Chondrocyte (in vitro differentiated cells): ENCODE measurements around the gene AKR1B15. TPM values are rescaled to one million over a fixed set of nuclear protein-coding genes. Genes with fewer than 3 reads are reported as not detected.

ENCODE experiments used
- DNase-seq: peaks from one replicate; pipeline ENCODE4 v3.0.0; 2021; ENCODE audit warnings: mixed read lengths, low spot score
- H3K27ac Mint-ChIP-seq: one replicate; pipeline ENCODE4 v1.8.0; 2021; ENCODE audit warnings: mild to moderate bottlenecking, moderate library complexity, mixed read lengths; ENCODE audit not compliant: unreplicated experiment
- H3K27me3 Mint-ChIP-seq: 2 replicates; pipeline ENCODE4 v1.8.0; 2021; ENCODE audit warnings: low read depth, mixed read lengths
- H3K36me3 Mint-ChIP-seq: 2 replicates; pipeline ENCODE4 v1.8.0; 2021; ENCODE audit warnings: low read depth, mixed read lengths
- H3K4me1 Mint-ChIP-seq: 2 replicates; pipeline ENCODE4 v1.8.0; 2021; ENCODE audit warnings: low read depth, mild to moderate bottlenecking, mixed read lengths
- H3K4me3 Mint-ChIP-seq: one replicate; pipeline ENCODE4 v1.8.0; 2021; ENCODE audit warnings: mild to moderate bottlenecking, moderate library complexity, mixed read lengths; ENCODE audit not compliant: unreplicated experiment
- H3K9me3 Mint-ChIP-seq: 2 replicates; pipeline ENCODE4 v1.8.0; 2021; ENCODE audit warnings: low read depth, mixed read lengths
- total RNA-seq: library from RNA; stranded (reverse); gene quantifications from 3 replicates; pipeline ENCODE4 v1.2.1, GENCODE V29; 2021
- TF ChIP-seq, protein P1 (sequence below): fragments of 200-600 bp; sonication (generic); IDR thresholded peaks from 2 replicates; pipeline ENCODE4 v1.5.0; 2021; ENCODE audit warnings: antibody characterized with exemption, mild to moderate bottlenecking, moderate library complexity

The AKR1B15 gene
- total RNA-seq, 1 donor from 2014 or later, result not detected

DNA sequence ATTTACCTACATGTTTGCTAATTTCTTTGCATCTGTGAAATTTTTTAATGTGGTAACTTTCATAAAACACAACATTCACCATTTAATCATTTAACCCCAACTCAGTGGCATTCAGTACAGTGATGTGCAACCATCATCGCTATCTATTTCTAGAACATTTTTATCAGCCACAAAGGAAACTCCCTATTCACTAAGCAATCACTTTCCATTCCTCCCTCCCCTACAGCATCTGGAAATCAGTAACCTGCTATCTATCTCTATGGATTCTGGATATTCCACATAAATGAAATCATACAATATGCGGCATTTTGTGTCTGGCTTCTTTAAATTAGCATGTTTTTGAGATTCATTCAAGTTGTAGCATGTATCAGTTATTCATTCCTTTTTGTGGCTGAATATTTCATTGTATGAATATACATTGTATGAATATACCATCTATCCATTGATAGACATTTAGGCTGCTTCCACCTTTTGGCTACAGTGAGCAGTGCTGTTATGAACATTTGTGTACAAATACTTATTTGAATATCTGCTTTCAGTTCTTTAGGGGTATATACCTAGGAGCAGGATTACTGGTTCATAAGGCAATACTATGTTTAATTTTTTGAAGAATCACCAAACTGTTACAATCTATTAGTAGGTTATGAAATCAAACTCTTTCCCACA, 78.3 kb downstream of the AKR1B15 start:
- Mint-ChIP-seq H3K9me3 (no peaks in the 10 kb centered on the region), H3K27ac (no peak overlapping the region), H3K27me3 (peaks cover 9% of the 10 kb centered on the region), H3K4me3 (no peak overlapping the region), H3K36me3 (peaks cover 2% of the 10 kb centered on the region), H3K4me1 (peaks cover 3% of the 10 kb centered on the region)
- TF ChIP-seq, protein P1, sequence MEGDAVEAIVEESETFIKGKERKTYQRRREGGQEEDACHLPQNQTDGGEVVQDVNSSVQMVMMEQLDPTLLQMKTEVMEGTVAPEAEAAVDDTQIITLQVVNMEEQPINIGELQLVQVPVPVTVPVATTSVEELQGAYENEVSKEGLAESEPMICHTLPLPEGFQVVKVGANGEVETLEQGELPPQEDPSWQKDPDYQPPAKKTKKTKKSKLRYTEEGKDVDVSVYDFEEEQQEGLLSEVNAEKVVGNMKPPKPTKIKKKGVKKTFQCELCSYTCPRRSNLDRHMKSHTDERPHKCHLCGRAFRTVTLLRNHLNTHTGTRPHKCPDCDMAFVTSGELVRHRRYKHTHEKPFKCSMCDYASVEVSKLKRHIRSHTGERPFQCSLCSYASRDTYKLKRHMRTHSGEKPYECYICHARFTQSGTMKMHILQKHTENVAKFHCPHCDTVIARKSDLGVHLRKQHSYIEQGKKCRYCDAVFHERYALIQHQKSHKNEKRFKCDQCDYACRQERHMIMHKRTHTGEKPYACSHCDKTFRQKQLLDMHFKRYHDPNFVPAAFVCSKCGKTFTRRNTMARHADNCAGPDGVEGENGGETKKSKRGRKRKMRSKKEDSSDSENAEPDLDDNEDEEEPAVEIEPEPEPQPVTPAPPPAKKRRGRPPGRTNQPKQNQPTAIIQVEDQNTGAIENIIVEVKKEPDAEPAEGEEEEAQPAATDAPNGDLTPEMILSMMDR, result no peak
- no peak for DNase-seq

DNA sequence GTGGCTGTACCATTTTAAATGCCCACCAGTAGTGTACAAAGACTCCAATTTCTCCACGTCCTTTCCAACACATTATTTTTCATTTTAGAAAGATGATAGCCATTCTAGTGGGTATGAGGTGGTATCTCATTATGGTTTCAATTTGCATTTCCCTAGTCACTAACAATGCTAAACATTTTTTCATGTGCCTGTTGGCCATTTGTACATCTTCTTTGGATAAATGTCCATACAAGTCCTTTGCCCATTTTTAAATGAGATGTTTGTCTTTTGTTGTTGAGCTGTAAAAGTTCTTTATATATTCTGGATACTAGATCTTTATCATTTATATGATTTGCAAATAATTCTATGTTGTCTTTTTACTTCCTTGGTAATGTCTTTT, 78.9 kb downstream of the AKR1B15 start:
- peaks cover 2% of the 10 kb centered on the region for H3K36me3 Mint-ChIP-seq
- H3K9me3 Mint-ChIP-seq, result no peaks in the 10 kb centered on the region
- no peak overlapping the region for H3K4me3 Mint-ChIP-seq
- no peak overlapping the region for H3K27ac Mint-ChIP-seq
- H3K4me1 Mint-ChIP-seq, result peaks cover 4% of the 10 kb centered on the region
- TF ChIP-seq, protein P1, result no peak
- H3K27me3 Mint-ChIP-seq, result peaks cover 9% of the 10 kb centered on the region
- DNase-seq, result no peak

DNA sequence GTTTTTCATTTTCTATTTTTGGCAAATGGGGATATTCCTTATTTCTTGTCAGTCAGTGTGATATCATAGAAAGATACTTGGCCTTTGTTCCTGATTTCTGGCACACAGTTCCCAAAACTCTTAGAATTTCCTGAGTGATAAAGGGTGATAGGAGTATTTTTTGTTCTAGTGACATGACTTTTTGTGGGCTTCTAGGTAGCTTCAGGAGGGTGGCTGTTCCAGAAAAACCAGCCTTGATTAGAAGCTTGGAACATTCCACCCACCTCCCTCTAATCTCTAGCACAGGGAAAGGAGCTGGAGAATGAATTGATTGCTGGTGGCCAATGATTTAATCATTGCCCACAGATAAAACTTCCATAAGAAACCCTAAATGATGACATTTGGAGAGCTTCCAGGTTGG, 80.5 kb downstream of the AKR1B15 start:
- H3K27ac Mint-ChIP-seq, result no peak overlapping the region
- peaks cover 9% of the 10 kb centered on the region for H3K27me3 Mint-ChIP-seq
- no peaks in the 10 kb centered on the region for H3K9me3 Mint-ChIP-seq
- no peak overlapping the region for H3K4me3 Mint-ChIP-seq
- TF ChIP-seq, protein P1, result no peak
- DNase-seq, result no peak
- H3K4me1 Mint-ChIP-seq, result peaks cover 7% of the 10 kb centered on the region
- peaks cover 2% of the 10 kb centered on the region for H3K36me3 Mint-ChIP-seq

Other genes with a start within 250 kb of the AKR1B15 start
- 23.2 to 25.1 TPM (median 24.6 TPM) in 3 replicates for gene SLC35B4, start 232.2 kb upstream of the AKR1B15 start, total RNA-seq
- gene AKR1B1, start 90.0 kb upstream of the AKR1B15 start, total RNA-seq, result 49.3 to 67.7 TPM (median 52.8 TPM) in 3 replicates
- not detected in 3 replicates for gene AKR1B10, start 21.5 kb upstream of the AKR1B15 start, total RNA-seq
- 26.1 to 29.6 TPM (median 29.5 TPM) in 3 replicates for gene BPGM, start 97.7 kb downstream of the AKR1B15 start, total RNA-seq
- gene CALD1, start 230.5 kb downstream of the AKR1B15 start, total RNA-seq, result 1,623 to 1,979 TPM (median 1,941 TPM) in 3 replicates